Activated CD8-positive, alpha-beta T cell treated with anti-CD3 and anti-CD28 coated beads, Interleukin-2, amount 10 ng/mL, durations not matched to agents 7 days and 5 days (primary cell): ENCODE data around the gene ADTRP. TPM values are rescaled to one million over a fixed set of nuclear protein-coding genes. Genes with fewer than 3 reads are reported as not detected.
"Not testable (repeated sequence)": the region's sequence is repeated elsewhere in the genome, so short reads cannot be mapped to it uniquely, and the experiment has no call there.

Experiments used
- ATAC-seq: fragments of 150-1000 bp; cut with Tn5 transposase; one replicate; pipeline ENCODE4 v1.10.0; 2021; ENCODE audit warnings: moderate library complexity
- CTCF ChIA-PET: fragments of 350-600 bp; sonication (Branson Sonifier 250); formaldehyde crosslinking; loops from one replicate; lab custom pipeline; 2021; ENCODE audit warnings: antibody characterized with exemption; lab: Charles Lee
- POLR2A ChIA-PET: fragments of 350-600 bp; sonication (Branson Sonifier 250); formaldehyde crosslinking; loops from one replicate; lab custom pipeline; 2021; ENCODE audit warnings: antibody characterized with exemption; lab: Charles Lee
- DNase-seq: peaks from one replicate; pipeline ENCODE4 v3.0.0-alpha.2; 2020
- H3K27ac Mint-ChIP-seq: one replicate; pipeline ENCODE4 v1.8.0; 2021; ENCODE audit warnings: mild to moderate bottlenecking, mixed read lengths
- H3K27me3 Mint-ChIP-seq: one replicate; pipeline ENCODE4 v1.8.0; 2021; ENCODE audit warnings: low read depth, mixed read lengths
- H3K36me3 Mint-ChIP-seq: one replicate; pipeline ENCODE4 v1.8.0; 2021; ENCODE audit warnings: low read depth, mixed read lengths
- H3K4me1 Mint-ChIP-seq: one replicate; pipeline ENCODE4 v1.8.0; 2021; ENCODE audit warnings: low read depth, mixed read lengths
- H3K4me3 Mint-ChIP-seq: one replicate; pipeline ENCODE4 v1.8.0; 2021; ENCODE audit warnings: mild to moderate bottlenecking, mixed read lengths
- H3K9me3 Mint-ChIP-seq: one replicate; pipeline ENCODE4 v1.8.0; 2022; ENCODE audit warnings: mixed read lengths; ENCODE audit not compliant: insufficient read depth
- total RNA-seq, 2 experiments: library from RNA; stranded (reverse); gene quantifications; one replicate each; pipeline ENCODE4 v1.2.3, GENCODE V29; 2021

Gene ADTRP
- total RNA-seq, 2 experiments from 2014 or later = 0.63 to 0.68 TPM

- peaks cover 2% of the 10 kb centered on the region for H3K36me3 Mint-ChIP-seq
- H3K4me3 Mint-ChIP-seq = no peak overlapping the region
- H3K27me3 Mint-ChIP-seq = peaks cover 4% of the 10 kb centered on the region
- no peaks in the 10 kb centered on the region for H3K4me1 Mint-ChIP-seq
- CTCF ChIA-PET = no interaction called here
- no peak for ATAC-seq
- H3K9me3 Mint-ChIP-seq = peaks cover 4% of the 10 kb centered on the region
- no peak overlapping the region for H3K27ac Mint-ChIP-seq
- POLR2A ChIA-PET = no interaction called here
- DNase-seq = no peak
These were observed 96.8 kb downstream of the ADTRP start for GRCh38 chr6:11681770-11682169.

GRCh38 chr6:11681357-11681756 is 97.2 kb downstream of the ADTRP start:
- DNase-seq (no peak), ATAC-seq (no peak)
- Mint-ChIP-seq H3K27ac (no peak overlapping the region), H3K36me3 (peaks cover 2% of the 10 kb centered on the region), H3K9me3 (peaks cover 4% of the 10 kb centered on the region), H3K27me3 (peaks cover 4% of the 10 kb centered on the region), H3K4me1 (no peaks in the 10 kb centered on the region), H3K4me3 (no peak overlapping the region)
- ChIA-PET CTCF (no interaction called here), POLR2A (no interaction called here)

GRCh38 chr6:11680479-11680878 is 98.1 kb downstream of the ADTRP start:
- H3K27ac Mint-ChIP-seq, POLR2A ChIA-PET, H3K27me3 Mint-ChIP-seq, H3K4me1 Mint-ChIP-seq, DNase-seq, H3K9me3 Mint-ChIP-seq, H3K36me3 Mint-ChIP-seq, ATAC-seq, H3K4me3 Mint-ChIP-seq, CTCF ChIA-PET: not testable (repeated sequence)

- Mint-ChIP-seq H3K4me1 (no peaks in the 10 kb centered on the region), H3K36me3 (peaks cover 2% of the 10 kb centered on the region), H3K9me3 (peaks cover 4% of the 10 kb centered on the region), H3K27me3 (peaks cover 10% of the 10 kb centered on the region), H3K4me3 (no peak overlapping the region), H3K27ac (no peak overlapping the region)
- DNase-seq (no peak), ATAC-seq (no peak)
- POLR2A ChIA-PET = no interaction called here
- CTCF ChIA-PET = no interaction called here
These were observed 99.5 kb downstream of the ADTRP start for GRCh38 chr6:11679099-11679498.

- CTCF ChIA-PET = interaction anchor here (0.6 kb wide), 1 partner anchor 1731 kb away, joined by 3 read pairs; no protein-coding TSS in a partner anchor
- H3K36me3 Mint-ChIP-seq = no peaks in the 10 kb centered on the region
- no peak overlapping the region for H3K27ac Mint-ChIP-seq
- DNase-seq (no peak), ATAC-seq (no peak)
- POLR2A ChIA-PET = no interaction called here
- no peaks in the 10 kb centered on the region for H3K4me1 Mint-ChIP-seq
- peaks cover 15% of the 10 kb centered on the region for H3K27me3 Mint-ChIP-seq
- H3K9me3 Mint-ChIP-seq = peaks cover 4% of the 10 kb centered on the region
- H3K4me3 Mint-ChIP-seq = no peak overlapping the region
These were observed 103.0 kb downstream of the ADTRP start for GRCh38 chr6:11675601-11676000.

GRCh38 chr6:11672669-11673068 is 105.9 kb downstream of the ADTRP start:
- ChIA-PET POLR2A (no interaction called here), CTCF (interaction anchor here (2.3 kb wide), 1 partner anchor 17 kb away, joined by 8 read pairs; no protein-coding TSS in a partner anchor)
- H3K27ac Mint-ChIP-seq = no peak overlapping the region
- H3K4me1 Mint-ChIP-seq = no peaks in the 10 kb centered on the region
- no peak for ATAC-seq
- H3K4me3 Mint-ChIP-seq = no peak overlapping the region
- H3K27me3 Mint-ChIP-seq = peaks cover 22% of the 10 kb centered on the region
- H3K36me3 Mint-ChIP-seq = no peaks in the 10 kb centered on the region
- no peak for DNase-seq
- no peaks in the 10 kb centered on the region for H3K9me3 Mint-ChIP-seq

- CTCF ChIA-PET = interaction anchor here (2.3 kb wide), 1 partner anchor 17 kb away, joined by 8 read pairs; no protein-coding TSS in a partner anchor
- DNase-seq = no peak
These were observed 106.3 kb downstream of the ADTRP start for GRCh38 chr6:11672256-11672655.

GRCh38 chr6:11669696-11670095 is 108.9 kb downstream of the ADTRP start:
- Mint-ChIP-seq H3K9me3 (no peaks in the 10 kb centered on the region), H3K36me3 (no peaks in the 10 kb centered on the region), H3K27ac (no peak overlapping the region), H3K4me1 (no peaks in the 10 kb centered on the region), H3K4me3 (no peak overlapping the region), H3K27me3 (peaks cover 20% of the 10 kb centered on the region)
- ChIA-PET CTCF (no interaction called here), POLR2A (no interaction called here)
- ATAC-seq = no peak
- no peak for DNase-seq

More at GRCh38 chr6:11672256-11672655, 106.3 kb downstream of the ADTRP start:
- POLR2A ChIA-PET = no interaction called here
- peaks cover 22% of the 10 kb centered on the region for H3K27me3 Mint-ChIP-seq
- H3K27ac Mint-ChIP-seq = no peak overlapping the region
- H3K9me3 Mint-ChIP-seq = no peaks in the 10 kb centered on the region
- ATAC-seq = no peak
- H3K4me1 Mint-ChIP-seq = no peaks in the 10 kb centered on the region
- no peak overlapping the region for H3K4me3 Mint-ChIP-seq
- no peaks in the 10 kb centered on the region for H3K36me3 Mint-ChIP-seq

- H3K27ac Mint-ChIP-seq = no peak overlapping the region
- no peak overlapping the region for H3K4me3 Mint-ChIP-seq
- no peak for ATAC-seq
- DNase-seq = no peak
- ChIA-PET POLR2A (no interaction called here), CTCF (interaction anchor here (1.8 kb wide), 1 partner anchor 13 kb away, joined by 17 read pairs; no protein-coding TSS in a partner anchor)
- peaks cover 12% of the 10 kb centered on the region for H3K27me3 Mint-ChIP-seq
- H3K9me3 Mint-ChIP-seq = no peaks in the 10 kb centered on the region
- no peaks in the 10 kb centered on the region for H3K4me1 Mint-ChIP-seq
- no peaks in the 10 kb centered on the region for H3K36me3 Mint-ChIP-seq
These were observed 110.1 kb downstream of the ADTRP start for GRCh38 chr6:11668455-11668854.

- no peak overlapping the region for H3K4me3 Mint-ChIP-seq
- peaks cover 12% of the 10 kb centered on the region for H3K27me3 Mint-ChIP-seq
- no peaks in the 10 kb centered on the region for H3K9me3 Mint-ChIP-seq
- DNase-seq (no peak), ATAC-seq (no peak)
- POLR2A ChIA-PET = no interaction called here
- no peak overlapping the region for H3K27ac Mint-ChIP-seq
- no peaks in the 10 kb centered on the region for H3K4me1 Mint-ChIP-seq
- CTCF ChIA-PET = interaction anchor here (1.8 kb wide), 1 partner anchor 12 kb away, joined by 17 read pairs; no protein-coding TSS in a partner anchor
- no peaks in the 10 kb centered on the region for H3K36me3 Mint-ChIP-seq
These were observed 110.7 kb downstream of the ADTRP start for GRCh38 chr6:11667876-11668275.

GRCh38 chr6:11665604-11666326 is 112.8 kb downstream of the ADTRP start:
- no peak overlapping the region for H3K27ac Mint-ChIP-seq
- POLR2A ChIA-PET = no interaction called here
- no peak for DNase-seq
- no peaks in the 10 kb centered on the region for H3K9me3 Mint-ChIP-seq
- H3K4me3 Mint-ChIP-seq = no peak overlapping the region
- H3K36me3 Mint-ChIP-seq = no peaks in the 10 kb centered on the region
- peaks cover 7% of the 10 kb centered on the region for H3K27me3 Mint-ChIP-seq
- CTCF ChIA-PET = interaction anchor here (1.4 to 1.6 kb wide), 2 partner anchors 10 to 11 kb away, joined by 7 read pairs; no protein-coding TSS in a partner anchor
- ATAC-seq = no peak
- H3K4me1 Mint-ChIP-seq = no peaks in the 10 kb centered on the region
